Osteoblast (primary cell): ENCODE measurements around the gene WTAP. TPM values are rescaled to one million over a fixed set of nuclear protein-coding genes. Genes with fewer than 3 reads are reported as not detected.

Source experiments
- DNase-seq: peaks from one replicate; pipeline ENCODE4 v3.0.0; 2011; ENCODE audit warnings: low spot score, mixed read lengths; ENCODE audit not compliant: insufficient read length; ENCODE audit errors: missing footprints
- H2AFZ ChIP-seq: 2 replicates; pipeline ENCODE4 v1.6.0; 2011; ENCODE audit warnings: mild to moderate bottlenecking, low read length
- H3K27ac ChIP-seq: 2 replicates; pipeline ENCODE4 v1.5.1; 2011; ENCODE audit warnings: mild to moderate bottlenecking, low read depth, low read length, moderate library complexity
- H3K27me3 ChIP-seq: 2 replicates; pipeline ENCODE4 v1.6.0; 2012; ENCODE audit warnings: mild to moderate bottlenecking, control low read depth, inconsistent platforms, low read length, moderate library complexity; ENCODE audit not compliant: insufficient read depth
- H3K36me3 ChIP-seq: 2 replicates; pipeline ENCODE4 v1.5.1; 2011; ENCODE audit warnings: mild to moderate bottlenecking, low read length, control low read depth, moderate library complexity; ENCODE audit not compliant: insufficient read depth
- H3K4me1 ChIP-seq: 2 replicates; pipeline ENCODE4 v1.5.1; 2011; ENCODE audit warnings: mild to moderate bottlenecking, low read length, control low read depth, moderate library complexity; ENCODE audit not compliant: insufficient read depth
- H3K4me2 ChIP-seq: 2 replicates; pipeline ENCODE4 v1.6.0; 2011; ENCODE audit warnings: mild to moderate bottlenecking, low read length; ENCODE audit not compliant: insufficient read depth
- H3K4me3 ChIP-seq: fragments of 200-600 bp; sonication (generic); 3 replicates; pipeline ENCODE4 v1.5.1; 2012; ENCODE audit warnings: mild to moderate bottlenecking, low read length, inconsistent platforms; ENCODE audit not compliant: insufficient read depth
- H3K79me2 ChIP-seq: 2 replicates; pipeline ENCODE4 v1.6.0; 2012; ENCODE audit warnings: mild to moderate bottlenecking, low read length, control low read depth, inconsistent platforms; ENCODE audit not compliant: insufficient read depth
- H3K9me3 ChIP-seq: 2 replicates; pipeline ENCODE4 v1.5.1; 2011; ENCODE audit warnings: low read depth, low read length, control low read depth
- H4K20me1 ChIP-seq: 2 replicates; pipeline ENCODE4 v1.6.0; 2012; ENCODE audit warnings: mild to moderate bottlenecking, low read length, control low read depth; ENCODE audit not compliant: insufficient read depth
- total RNA-seq: library from RNA; depleted of rRNA; stranded (reverse); fragments of >200 nt; gene quantifications from 2 replicates; pipeline ENCODE4 v1.2.3, GENCODE V29; 2012
- TF ChIP-seq, protein P1 (sequence below): IDR thresholded peaks from 2 replicates; pipeline ENCODE4 v1.5.1; 2011; ENCODE audit warnings: mild to moderate bottlenecking, low read depth, low read length, moderate library complexity; ENCODE audit errors: extremely low read depth

WTAP gene
- total RNA-seq, 1 donor = 119 TPM

DNA sequence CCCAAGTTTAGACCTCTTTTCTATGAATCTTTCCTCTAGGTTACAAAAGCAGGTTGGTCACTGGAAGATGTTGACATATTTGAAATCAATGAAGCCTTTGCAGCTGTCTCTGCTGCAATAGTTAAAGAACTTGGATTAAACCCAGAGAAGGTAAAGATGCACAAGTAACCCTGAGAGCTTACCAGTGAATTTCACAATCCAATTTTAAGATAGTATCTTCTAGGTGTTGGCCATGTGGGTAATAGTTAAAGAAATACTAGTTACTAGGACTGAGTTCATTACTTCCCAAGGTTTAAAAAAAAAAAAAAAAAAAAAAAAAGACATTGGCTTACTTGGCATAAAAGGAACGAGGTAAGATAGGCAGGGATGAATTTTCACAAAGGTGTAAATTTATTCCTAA lies 50.8 kb downstream of the WTAP start:
- peaks cover 78% of the 10 kb centered on the region for H3K36me3 ChIP-seq
- no peaks in the 10 kb centered on the region for H3K27me3 ChIP-seq
- H3K79me2 ChIP-seq = peaks cover 14% of the 10 kb centered on the region
- H3K27ac ChIP-seq = no peak overlapping the region
- DNase-seq = no peak
- H2AFZ ChIP-seq = no peak overlapping the region
- H3K9me3 ChIP-seq = no peaks in the 10 kb centered on the region
- TF ChIP-seq, protein P1, sequence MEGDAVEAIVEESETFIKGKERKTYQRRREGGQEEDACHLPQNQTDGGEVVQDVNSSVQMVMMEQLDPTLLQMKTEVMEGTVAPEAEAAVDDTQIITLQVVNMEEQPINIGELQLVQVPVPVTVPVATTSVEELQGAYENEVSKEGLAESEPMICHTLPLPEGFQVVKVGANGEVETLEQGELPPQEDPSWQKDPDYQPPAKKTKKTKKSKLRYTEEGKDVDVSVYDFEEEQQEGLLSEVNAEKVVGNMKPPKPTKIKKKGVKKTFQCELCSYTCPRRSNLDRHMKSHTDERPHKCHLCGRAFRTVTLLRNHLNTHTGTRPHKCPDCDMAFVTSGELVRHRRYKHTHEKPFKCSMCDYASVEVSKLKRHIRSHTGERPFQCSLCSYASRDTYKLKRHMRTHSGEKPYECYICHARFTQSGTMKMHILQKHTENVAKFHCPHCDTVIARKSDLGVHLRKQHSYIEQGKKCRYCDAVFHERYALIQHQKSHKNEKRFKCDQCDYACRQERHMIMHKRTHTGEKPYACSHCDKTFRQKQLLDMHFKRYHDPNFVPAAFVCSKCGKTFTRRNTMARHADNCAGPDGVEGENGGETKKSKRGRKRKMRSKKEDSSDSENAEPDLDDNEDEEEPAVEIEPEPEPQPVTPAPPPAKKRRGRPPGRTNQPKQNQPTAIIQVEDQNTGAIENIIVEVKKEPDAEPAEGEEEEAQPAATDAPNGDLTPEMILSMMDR = no peak
- no peak overlapping the region for H3K4me2 ChIP-seq
- no peaks in the 10 kb centered on the region for H4K20me1 ChIP-seq
- H3K4me1 ChIP-seq = no peaks in the 10 kb centered on the region
- H3K4me3 ChIP-seq = no peak overlapping the region

DNA sequence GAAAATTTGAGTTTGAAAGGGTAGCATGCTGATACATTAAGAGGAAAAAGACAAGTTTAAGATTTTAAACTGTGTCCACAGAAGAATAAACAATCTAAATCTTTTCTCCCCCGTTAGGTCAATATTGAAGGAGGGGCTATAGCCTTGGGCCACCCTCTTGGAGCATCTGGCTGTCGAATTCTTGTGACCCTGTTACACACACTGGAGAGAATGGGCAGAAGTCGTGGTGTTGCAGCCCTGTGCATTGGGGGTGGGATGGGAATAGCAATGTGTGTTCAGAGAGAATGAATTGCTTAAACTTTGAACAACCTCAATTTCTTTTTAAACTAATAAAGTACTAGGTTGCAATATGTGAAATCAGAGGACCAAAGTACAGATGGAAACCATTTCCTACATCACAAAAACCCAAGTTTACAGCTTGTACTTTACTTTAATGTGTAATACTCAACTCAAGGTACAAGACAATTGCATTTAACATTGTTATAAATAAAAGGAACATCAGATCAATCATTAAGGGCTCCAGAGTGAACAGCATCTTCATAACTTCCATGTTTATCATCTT lies 51.3 kb downstream of the WTAP start:
- Histone ChIP-seq H3K27me3 (no peaks in the 10 kb centered on the region), H3K79me2 (peaks cover 18% of the 10 kb centered on the region), H3K4me3 (no peak overlapping the region), H3K4me2 (no peak overlapping the region), H3K9me3 (no peaks in the 10 kb centered on the region), H3K27ac (no peak overlapping the region), H3K4me1 (no peaks in the 10 kb centered on the region), H3K36me3 (peaks cover 78% of the 10 kb centered on the region), H4K20me1 (no peaks in the 10 kb centered on the region), H2AFZ (no peak overlapping the region)
- TF ChIP-seq, protein P1 = no peak
- DNase-seq = no peak

DNA sequence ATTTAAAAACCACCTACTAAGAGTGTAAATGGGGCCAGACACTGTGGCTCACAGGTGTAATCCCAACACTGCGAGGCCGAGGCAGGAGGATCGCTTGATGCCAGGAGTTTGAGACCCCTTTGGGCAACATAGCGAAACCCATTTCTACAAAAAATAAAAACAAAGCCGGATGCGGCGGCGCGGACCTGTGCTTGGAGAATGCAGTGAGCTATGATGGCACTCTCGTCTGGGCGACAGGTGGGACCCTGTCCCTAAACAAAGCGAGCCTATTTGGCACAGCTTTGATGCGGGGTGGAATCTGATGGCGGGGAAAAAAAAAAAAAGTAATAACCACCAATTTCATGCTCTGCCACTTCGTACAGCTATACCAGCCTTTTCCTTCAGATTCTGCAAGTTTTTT lies 61.0 kb downstream of the WTAP start:
- no peak overlapping the region for H2AFZ ChIP-seq
- DNase-seq = no peak
- peak overlapping the region; percentile 94 for H3K4me2 ChIP-seq
- peaks cover 51% of the 10 kb centered on the region for H3K36me3 ChIP-seq
- H3K79me2 ChIP-seq = peaks cover 83% of the 10 kb centered on the region
- H3K27ac ChIP-seq = peak overlapping the region; percentile 82
- H3K4me1 ChIP-seq = peaks cover 26% of the 10 kb centered on the region
- no peaks in the 10 kb centered on the region for H3K9me3 ChIP-seq
- peaks cover 21% of the 10 kb centered on the region for H4K20me1 ChIP-seq
- no peaks in the 10 kb centered on the region for H3K27me3 ChIP-seq
- H3K4me3 ChIP-seq = peak overlapping the region; percentile 82
- TF ChIP-seq, protein P1 = no peak

DNA sequence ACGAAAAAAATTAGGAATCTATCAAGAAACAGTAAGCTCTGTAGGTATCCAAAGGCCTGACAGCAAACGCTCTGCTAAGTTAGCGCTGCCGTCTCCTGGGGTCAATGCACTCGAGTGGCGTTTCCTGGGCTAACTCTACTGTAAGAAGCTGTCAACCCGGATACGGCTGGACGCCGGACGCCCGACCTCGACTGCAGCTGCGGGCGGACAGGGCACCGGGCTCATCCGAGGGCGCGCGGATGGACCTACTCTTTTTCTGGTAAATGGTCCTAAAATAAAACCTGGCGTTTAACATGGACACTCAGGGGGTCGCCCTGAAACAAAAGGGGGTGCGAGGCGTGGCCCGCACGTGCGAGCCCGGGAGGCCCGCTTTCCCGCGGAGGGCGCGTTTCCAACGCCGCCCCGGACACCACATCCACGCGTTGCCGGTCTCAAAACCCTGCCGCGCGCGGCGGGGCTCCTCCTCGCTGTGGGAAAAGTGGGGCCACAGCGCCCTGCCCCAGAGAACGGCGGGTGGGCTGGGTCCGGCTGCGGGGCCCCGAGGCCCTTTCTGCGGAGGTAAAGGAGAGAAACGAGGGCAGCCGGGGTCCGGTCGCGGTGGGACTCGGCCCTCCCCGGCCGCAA lies 61.6 kb downstream of the WTAP start:
- TF ChIP-seq, protein P1 = no peak
- Histone ChIP-seq H3K27ac (peak overlapping the region; percentile 82), H3K36me3 (peaks cover 46% of the 10 kb centered on the region), H3K4me2 (peak overlapping the region; percentile 94), H3K9me3 (no peaks in the 10 kb centered on the region), H4K20me1 (peaks cover 21% of the 10 kb centered on the region), H3K27me3 (no peaks in the 10 kb centered on the region), H3K4me1 (peaks cover 26% of the 10 kb centered on the region), H3K79me2 (peaks cover 80% of the 10 kb centered on the region), H3K4me3 (peak overlapping the region; percentile 82), H2AFZ (peak overlapping the region; percentile 75)
- DNase-seq = peak; percentile 89
